Endothelial cell (in vitro differentiated cells): ENCODE results near the gene DHX38. TPM values are rescaled to one million over a fixed set of nuclear protein-coding genes. Genes with fewer than 3 reads are reported as not detected.
A peak's percentile ranks its signal among the peaks of the same experiment; 100 is the strongest.

ENCODE experiments used
- DNase-seq: peaks from one replicate; pipeline ENCODE4 v3.0.0; 2021; ENCODE audit warnings: low spot score
- H3K27ac Mint-ChIP-seq: one replicate; pipeline ENCODE4 v1.8.0; 2021; ENCODE audit warnings: mixed read lengths, inconsistent platforms; ENCODE audit not compliant: unreplicated experiment
- H3K27me3 Mint-ChIP-seq: one replicate; pipeline ENCODE4 v1.8.0; 2021; ENCODE audit warnings: mild to moderate bottlenecking, moderate library complexity, mixed read lengths, inconsistent platforms; ENCODE audit not compliant: unreplicated experiment
- H3K36me3 Mint-ChIP-seq: one replicate; pipeline ENCODE4 v1.8.0; 2021; ENCODE audit warnings: mild to moderate bottlenecking, low read depth, mixed read lengths, inconsistent platforms; ENCODE audit not compliant: unreplicated experiment
- H3K4me1 Mint-ChIP-seq: one replicate; pipeline ENCODE4 v1.8.0; 2021; ENCODE audit warnings: mild to moderate bottlenecking, mixed read lengths, inconsistent platforms; ENCODE audit not compliant: unreplicated experiment
- H3K4me3 Mint-ChIP-seq: one replicate; pipeline ENCODE4 v1.8.0; 2021; ENCODE audit warnings: mild to moderate bottlenecking, mixed read lengths, inconsistent platforms; ENCODE audit not compliant: unreplicated experiment
- H3K9me3 Mint-ChIP-seq: one replicate; pipeline ENCODE4 v1.8.0; 2021; ENCODE audit warnings: mixed read lengths, inconsistent platforms; ENCODE audit not compliant: unreplicated experiment
- CTCF ChIP-seq: fragments of 200-600 bp; sonication (generic); IDR thresholded peaks from one replicate; pipeline ENCODE4 v1.5.0; 2021; ENCODE audit warnings: antibody characterized with exemption; ENCODE audit not compliant: unreplicated experiment
- total RNA-seq: library from RNA; stranded (reverse); fragmentation: NEBNext Ultra II Directional; extraction: Animal tissue kit (Norgen Biotek cat#: 25700); gene quantifications from one replicate; pipeline ENCODE4 v1.2.1, GENCODE V29; 2021; ENCODE audit not compliant: unreplicated experiment

The DHX38 gene
- total RNA-seq, 1 donor from 2014 or later: 84.6 TPM

DNA sequence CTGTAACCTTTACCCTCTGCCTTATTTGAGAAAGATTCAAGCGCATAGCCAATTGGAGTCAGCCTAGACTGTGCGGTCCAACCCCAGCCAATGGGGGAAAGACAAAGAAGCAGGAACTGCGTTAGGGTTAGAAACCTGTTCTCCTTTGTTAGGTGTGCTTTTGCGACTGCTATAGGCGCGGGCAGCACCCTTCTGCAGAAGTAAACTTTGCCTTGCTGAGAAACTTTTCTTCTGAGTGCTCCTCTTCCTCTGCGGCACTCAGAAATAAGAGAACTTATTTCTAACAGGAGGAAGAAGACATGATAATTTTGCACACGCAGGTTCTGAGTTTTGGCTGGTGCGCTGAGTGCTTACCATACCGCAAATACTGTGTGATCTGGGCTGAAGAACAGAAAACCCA is 9.2 kb upstream of the DHX38 start:
- no peaks in the 10 kb centered on the region for H3K9me3 Mint-ChIP-seq
- H3K27ac Mint-ChIP-seq: no peak overlapping the region
- peak overlapping the region; percentile 78 for H3K4me3 Mint-ChIP-seq
- H3K36me3 Mint-ChIP-seq: peaks cover 45% of the 10 kb centered on the region
- DNase-seq: no peak
- no peaks in the 10 kb centered on the region for H3K4me1 Mint-ChIP-seq
- no peak for TF ChIP-seq CTCF
- H3K27me3 Mint-ChIP-seq: peaks cover 3% of the 10 kb centered on the region

DNA sequence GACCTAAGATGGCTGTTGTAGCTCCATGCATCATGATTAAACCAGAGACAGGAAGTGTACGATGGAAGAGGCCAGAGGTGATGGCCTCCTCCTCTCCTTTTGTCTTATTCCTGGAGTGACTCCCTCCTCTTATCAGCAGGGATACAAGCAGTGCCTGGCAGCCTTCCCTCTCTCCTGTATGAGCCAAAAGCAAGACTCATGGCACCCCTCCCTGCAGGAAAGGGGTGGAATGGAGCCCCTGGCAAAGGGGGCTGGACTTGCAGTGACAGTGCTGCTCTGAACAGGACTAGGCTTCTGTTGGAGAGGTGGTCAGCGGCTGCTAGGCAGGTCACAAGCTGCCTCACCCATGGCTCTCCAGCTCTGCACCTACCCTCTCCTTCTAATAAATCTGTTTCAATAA is 8.6 kb upstream of the DHX38 start:
- peaks cover 50% of the 10 kb centered on the region for H3K36me3 Mint-ChIP-seq
- H3K9me3 Mint-ChIP-seq: no peaks in the 10 kb centered on the region
- TF ChIP-seq CTCF: no peak
- no peak overlapping the region for H3K27ac Mint-ChIP-seq
- H3K4me1 Mint-ChIP-seq: no peaks in the 10 kb centered on the region
- no peak for DNase-seq
- peaks cover 3% of the 10 kb centered on the region for H3K27me3 Mint-ChIP-seq
- H3K4me3 Mint-ChIP-seq: peak overlapping the region; percentile 78

DNA sequence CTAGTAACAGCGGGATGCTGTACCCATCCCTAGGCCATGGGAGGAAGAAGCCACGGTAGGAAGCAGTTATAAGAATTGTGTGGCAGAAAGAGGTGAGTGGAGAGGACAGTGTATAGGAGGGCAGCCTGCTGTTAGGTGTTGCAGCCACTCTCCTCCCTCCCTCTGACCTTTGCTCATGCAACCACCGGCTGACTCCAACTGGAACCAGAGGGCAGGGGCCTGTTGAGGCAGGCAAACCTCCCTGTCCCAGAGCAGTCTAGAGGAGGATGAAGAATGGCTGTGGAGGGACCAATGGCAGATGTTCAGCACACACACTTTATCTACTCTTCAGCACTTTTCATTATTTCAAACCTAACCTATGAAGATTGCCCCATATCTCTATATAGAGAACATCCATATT is 2.4 kb upstream of the DHX38 start:
- no peak for DNase-seq
- H3K9me3 Mint-ChIP-seq: no peaks in the 10 kb centered on the region
- H3K4me3 Mint-ChIP-seq: no peak overlapping the region
- H3K27ac Mint-ChIP-seq: peak overlapping the region; percentile 44
- peaks cover 31% of the 10 kb centered on the region for H3K36me3 Mint-ChIP-seq
- no peak for TF ChIP-seq CTCF
- peaks cover 33% of the 10 kb centered on the region for H3K4me1 Mint-ChIP-seq
- peaks cover 7% of the 10 kb centered on the region for H3K27me3 Mint-ChIP-seq

- H3K36me3 Mint-ChIP-seq: peaks cover 37% of the 10 kb centered on the region
- TF ChIP-seq CTCF: no peak
- peak overlapping the region; percentile 97 for H3K27ac Mint-ChIP-seq
- peak; percentile 17 for DNase-seq
- peaks cover 9% of the 10 kb centered on the region for H3K27me3 Mint-ChIP-seq
- H3K4me3 Mint-ChIP-seq: peak overlapping the region; percentile 98
- H3K4me1 Mint-ChIP-seq: peaks cover 33% of the 10 kb centered on the region
- no peaks in the 10 kb centered on the region for H3K9me3 Mint-ChIP-seq
Measured at GRCh38 chr16:72092832-72093447, 707 bp upstream of the DHX38 start.

GRCh38 chr16:72094266-72094610 is 591 bp downstream of the DHX38 start:
- TF ChIP-seq CTCF: no peak
- Mint-ChIP-seq H3K36me3 (peaks cover 41% of the 10 kb centered on the region), H3K9me3 (no peaks in the 10 kb centered on the region), H3K4me3 (peak overlapping the region; percentile 98), H3K4me1 (peaks cover 40% of the 10 kb centered on the region), H3K27ac (peak overlapping the region; percentile 97), H3K27me3 (peaks cover 13% of the 10 kb centered on the region)
- no peak for DNase-seq
